MCF 10A (cell line): Measurements from ENCODE around the gene PRUNE2. TPM values are rescaled to one million over a fixed set of nuclear protein-coding genes. Genes with fewer than 3 reads are reported as not detected.

ENCODE experiments used
- BruUV-seq: library from RNA; stranded (reverse); fragments of 400-500 nt; replicated peaks from 2 replicates; lab custom pipeline; 2021; lab: Mats Ljungman, UMichigan
- CTCF ChIA-PET: fragments of 300-600 bp; sonication (Branson Sonifier 250); formaldehyde crosslinking; extraction: SDS; loops from one replicate; lab custom pipeline; 2021; ENCODE audit warnings: antibody characterized with exemption, inconsistent platforms; lab: Yijun Ruan, JAX
- POLR2A ChIA-PET: fragments of 300-600, 350-650 bp; sonication (Branson Sonifier 250); formaldehyde crosslinking; extraction: SDS; loops from one replicate; lab custom pipeline; 2020; ENCODE audit warnings: antibody characterized with exemption, inconsistent platforms; lab: Yijun Ruan, JAX
- DNase-seq: peaks from one replicate; pipeline ENCODE4 v3.0.0-alpha.2; 2018; ENCODE audit not compliant: unreplicated experiment
- H3K27ac Mint-ChIP-seq: one replicate; pipeline ENCODE4 v1.8.0; 2022; ENCODE audit warnings: mild to moderate bottlenecking, low read depth, mixed read lengths; ENCODE audit not compliant: unreplicated experiment
- H3K27me3 Mint-ChIP-seq: one replicate; pipeline ENCODE4 v1.8.0; 2022; ENCODE audit warnings: mixed read lengths; ENCODE audit not compliant: insufficient read depth, unreplicated experiment
- H3K36me3 Mint-ChIP-seq: one replicate; pipeline ENCODE4 v1.8.0; 2022; ENCODE audit warnings: mild to moderate bottlenecking, moderate library complexity, mixed read lengths; ENCODE audit not compliant: insufficient read depth, unreplicated experiment
- H3K4me1 Mint-ChIP-seq: one replicate; pipeline ENCODE4 v1.8.0; 2022; ENCODE audit warnings: mixed read lengths; ENCODE audit not compliant: insufficient read depth, unreplicated experiment
- H3K4me3 Mint-ChIP-seq: one replicate; pipeline ENCODE4 v1.8.0; 2022; ENCODE audit warnings: mild to moderate bottlenecking, moderate library complexity, mixed read lengths; ENCODE audit not compliant: unreplicated experiment
- H3K9me3 Mint-ChIP-seq: one replicate; pipeline ENCODE4 v1.8.0; 2022; ENCODE audit warnings: mixed read lengths; ENCODE audit not compliant: unreplicated experiment
- CTCF ChIP-seq: fragments of 200-600 bp; IDR thresholded peaks from one replicate; pipeline ENCODE4 v1.8.0; 2022; ENCODE audit warnings: antibody characterized with exemption, mild to moderate bottlenecking; ENCODE audit not compliant: unreplicated experiment
- intact Hi-C: fragments of 100-400 bp; cut with micrococcal nuclease; formaldehyde crosslinking; loops from 2 replicates; pipeline ENCODE4 v1.14.1; 2022
- total RNA-seq: library from RNA; stranded (reverse); gene quantifications from 2 replicates; pipeline ENCODE4 v1.2.3, GENCODE V29; 2022

Gene PRUNE2
- total RNA-seq, 1 experiment from 2014 or later = 0.63 TPM

GRCh38 chr9:76652894-76653293 lies 253.0 kb downstream of the PRUNE2 start:
- intact Hi-C loops = loop anchor here (5.0 kb wide), 1 partner anchor 91 kb away; no protein-coding TSS in a partner anchor
- DNase-seq = no peak
- ChIA-PET POLR2A (no interaction called here), CTCF (interaction anchor here (0.7 kb wide), 1 partner anchor 194 kb away, joined by 3 read pairs; the partner anchor contains the start of gene GCNT1)
- peaks cover 48% of the 10 kb centered on the region for H3K4me1 Mint-ChIP-seq
- peaks cover 5% of the 10 kb centered on the region for H3K36me3 Mint-ChIP-seq
- H3K27me3 Mint-ChIP-seq = no peaks in the 10 kb centered on the region
- H3K4me3 Mint-ChIP-seq = no peak overlapping the region
- no peaks in the 10 kb centered on the region for H3K9me3 Mint-ChIP-seq
- no TSS peak for BruUV-seq
- H3K27ac Mint-ChIP-seq = peak overlapping the region; percentile 95
- TF ChIP-seq CTCF = no peak

DNA sequence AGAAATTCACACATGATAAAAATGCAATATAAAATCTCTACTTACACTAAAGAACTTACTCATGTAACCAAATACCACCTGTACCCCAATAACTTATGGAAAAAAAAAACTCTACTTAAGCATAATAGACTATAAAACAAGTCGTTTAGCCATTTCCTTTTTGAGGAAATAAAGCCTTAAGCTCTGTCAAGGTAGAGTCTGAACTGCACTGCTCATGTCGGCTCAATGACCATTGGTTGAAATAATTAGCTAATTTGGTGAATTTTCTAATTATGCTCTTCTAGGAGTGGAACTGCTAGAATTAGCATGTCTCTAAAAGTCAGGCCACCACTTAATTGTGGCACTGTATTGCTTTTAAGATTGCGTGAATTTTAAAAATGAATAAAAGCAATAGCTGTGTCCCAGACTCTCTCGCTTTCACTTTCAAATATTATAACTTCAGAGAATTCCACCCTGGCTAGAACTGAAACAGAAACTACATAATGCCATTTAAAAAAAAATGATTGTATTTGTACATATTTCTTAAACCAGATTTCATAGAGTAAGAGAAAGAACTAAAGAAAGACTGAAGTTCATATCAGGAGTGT lies 254.7 kb downstream of the PRUNE2 start:
- no peaks in the 10 kb centered on the region for H3K27me3 Mint-ChIP-seq
- ChIA-PET POLR2A (interaction anchor here (0.7 kb wide), 1 partner anchor 111 kb away, joined by 3 read pairs; no protein-coding TSS in a partner anchor), CTCF (interaction anchor here (0.6 to 1.9 kb wide), 9 partner anchors 8 to 255 kb away, joined by 3 to 6 read pairs (median 3); no protein-coding TSS in a partner anchor)
- no peaks in the 10 kb centered on the region for H3K9me3 Mint-ChIP-seq
- peak overlapping the region; percentile 95 for H3K27ac Mint-ChIP-seq
- intact Hi-C loops = loop anchor here (5.0 kb wide), 1 partner anchor 89 kb away; no protein-coding TSS in a partner anchor
- BruUV-seq = no TSS peak
- TF ChIP-seq CTCF = no peak
- H3K4me1 Mint-ChIP-seq = peaks cover 42% of the 10 kb centered on the region
- DNase-seq = no peak
- peaks cover 5% of the 10 kb centered on the region for H3K36me3 Mint-ChIP-seq
- no peak overlapping the region for H3K4me3 Mint-ChIP-seq

DNA sequence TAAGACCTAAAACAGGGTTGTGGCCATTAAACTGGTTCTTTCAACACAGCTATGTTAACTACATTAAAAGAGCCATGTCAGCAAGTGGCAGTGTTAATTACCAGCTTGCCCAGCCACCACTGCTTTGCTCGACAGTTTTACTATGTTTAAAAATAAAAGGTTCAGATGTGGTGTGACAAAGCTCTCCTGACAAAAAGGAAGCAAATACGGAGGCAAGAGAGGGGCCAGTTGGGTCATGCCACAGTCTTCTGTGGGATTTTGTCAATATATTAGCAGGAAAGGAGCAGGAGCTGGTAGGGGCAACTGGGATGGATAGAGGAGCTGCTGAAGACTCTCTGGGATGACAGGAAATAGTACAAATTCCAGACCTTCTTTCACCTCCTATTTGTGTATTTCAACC lies 255.2 kb downstream of the PRUNE2 start:
- peaks cover 5% of the 10 kb centered on the region for H3K36me3 Mint-ChIP-seq
- ChIA-PET POLR2A (interaction anchor here (0.7 kb wide), 1 partner anchor 111 kb away, joined by 3 read pairs; no protein-coding TSS in a partner anchor), CTCF (interaction anchor here (0.6 to 1.9 kb wide), 8 partner anchors 8 to 255 kb away, joined by 3 to 6 read pairs (median 4); no protein-coding TSS in a partner anchor)
- peak overlapping the region; percentile 95 for H3K27ac Mint-ChIP-seq
- H3K27me3 Mint-ChIP-seq = no peaks in the 10 kb centered on the region
- intact Hi-C loops = loop anchor here (5.0 kb wide), 1 partner anchor 88 kb away; no protein-coding TSS in a partner anchor
- no peak overlapping the region for H3K4me3 Mint-ChIP-seq
- no peak for TF ChIP-seq CTCF
- no TSS peak for BruUV-seq
- DNase-seq = no peak
- H3K4me1 Mint-ChIP-seq = peaks cover 42% of the 10 kb centered on the region
- H3K9me3 Mint-ChIP-seq = no peaks in the 10 kb centered on the region

- H3K4me1 Mint-ChIP-seq = peaks cover 34% of the 10 kb centered on the region
- CTCF ChIA-PET = interaction anchor here (0.6 to 1.9 kb wide), 4 partner anchors 41 to 271 kb away, joined by 4 to 7 read pairs (median 6); no protein-coding TSS in a partner anchor
- no TSS peak for BruUV-seq
Observed at GRCh38 chr9:76649894-76650293, 256.0 kb downstream of the PRUNE2 start.

More at GRCh38 chr9:76649894-76650293, 256.0 kb downstream of the PRUNE2 start:
- intact Hi-C loops = loop anchor here (5.0 kb wide), 1 partner anchor 88 kb away; no protein-coding TSS in a partner anchor
- no peak overlapping the region for H3K4me3 Mint-ChIP-seq
- no peak for TF ChIP-seq CTCF
- POLR2A ChIA-PET = interaction anchor here (0.5 kb wide), 1 partner anchor 256 kb away, joined by 3 read pairs; the partner anchor contains the start of gene RFK
- no peaks in the 10 kb centered on the region for H3K9me3 Mint-ChIP-seq
- no peaks in the 10 kb centered on the region for H3K27me3 Mint-ChIP-seq
- H3K27ac Mint-ChIP-seq = no peak overlapping the region
- peaks cover 5% of the 10 kb centered on the region for H3K36me3 Mint-ChIP-seq
- DNase-seq = no peak
